ENCODE measurements around the gene SPIB.

SPIB gene

DNA sequence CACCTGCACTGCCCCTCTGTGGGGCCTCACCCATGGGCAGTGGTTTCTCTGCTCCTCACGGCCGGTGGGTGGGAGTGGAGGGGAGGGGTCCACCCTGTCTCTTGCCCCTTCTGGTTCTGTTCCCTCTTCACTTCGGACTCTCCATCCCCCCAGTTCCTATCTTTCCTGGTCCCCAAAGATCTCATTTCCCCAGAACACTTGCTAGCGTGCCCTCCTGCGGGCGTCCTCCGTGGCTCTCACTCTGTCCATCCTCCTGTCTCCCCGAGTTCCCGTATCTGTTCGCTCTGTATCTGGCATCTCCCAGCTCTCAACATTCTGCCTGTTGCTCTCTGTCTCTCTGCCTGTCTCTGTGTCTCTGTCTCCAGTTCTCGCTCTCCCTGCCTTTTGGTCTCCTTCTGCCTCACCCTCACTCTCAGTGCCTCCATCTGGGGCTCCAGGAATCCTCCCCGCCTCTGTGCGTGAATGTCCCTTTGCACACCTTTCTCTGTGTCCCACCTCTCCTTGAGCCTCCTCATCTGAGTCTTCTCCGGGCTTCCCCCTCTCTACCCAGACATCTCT is 363 bp downstream of the SPIB start:
- DNase-seq (ENCODE audit: low read depth, low spot score) = no peak

GRCh38 chr19:50419580-50420035 is 870 bp downstream of the SPIB start:
- DNase-seq (ENCODE audit: low read depth, low spot score) = no peak

DNA sequence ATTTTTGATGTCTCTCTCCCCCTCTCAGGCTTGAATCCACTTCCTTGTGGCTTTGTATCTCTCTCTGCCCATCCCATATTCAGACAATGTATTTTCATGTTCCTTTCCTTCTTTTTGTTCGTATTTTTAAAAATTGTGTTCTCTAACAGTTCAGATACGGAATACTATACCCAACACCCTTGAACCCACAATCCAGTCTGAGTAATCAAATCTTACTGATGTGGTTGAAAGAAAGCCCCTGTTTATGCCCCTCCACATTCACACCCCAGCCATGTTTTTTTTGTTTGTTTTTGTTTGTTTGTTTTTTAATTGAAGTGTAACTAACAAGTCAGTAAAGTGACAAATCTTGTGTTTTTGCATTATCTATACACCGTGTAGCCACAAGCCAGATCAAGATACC is 1.4 kb downstream of the SPIB start:
- DNase-seq (ENCODE audit: low read depth, low spot score) = no peak

DNA sequence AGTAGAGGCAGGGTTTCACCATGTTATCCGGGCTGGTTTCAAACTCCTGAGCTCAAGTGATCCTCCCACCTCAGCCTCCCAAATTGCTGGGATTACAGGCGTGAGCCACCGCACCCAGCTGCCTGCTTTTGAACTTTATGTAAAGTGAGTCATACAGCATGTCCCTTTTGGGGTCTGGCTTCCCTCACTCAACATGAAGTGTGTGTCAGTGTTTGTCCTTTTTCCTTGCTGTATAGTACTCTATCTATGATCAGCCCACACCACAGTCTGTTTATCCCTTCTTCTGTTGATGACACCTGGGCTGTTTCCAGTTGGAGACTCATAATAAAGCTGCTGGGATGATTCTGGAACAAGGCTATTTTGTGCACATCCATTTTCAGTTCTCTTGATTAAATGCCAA is 2.1 kb downstream of the SPIB start:
- no peak for DNase-seq (ENCODE audit: low read depth, low spot score)

- no peak for DNase-seq (ENCODE audit: low read depth, low spot score)
These were observed 3.9 kb downstream of the SPIB start for GRCh38 chr19:50422397-50423278.

DNA sequence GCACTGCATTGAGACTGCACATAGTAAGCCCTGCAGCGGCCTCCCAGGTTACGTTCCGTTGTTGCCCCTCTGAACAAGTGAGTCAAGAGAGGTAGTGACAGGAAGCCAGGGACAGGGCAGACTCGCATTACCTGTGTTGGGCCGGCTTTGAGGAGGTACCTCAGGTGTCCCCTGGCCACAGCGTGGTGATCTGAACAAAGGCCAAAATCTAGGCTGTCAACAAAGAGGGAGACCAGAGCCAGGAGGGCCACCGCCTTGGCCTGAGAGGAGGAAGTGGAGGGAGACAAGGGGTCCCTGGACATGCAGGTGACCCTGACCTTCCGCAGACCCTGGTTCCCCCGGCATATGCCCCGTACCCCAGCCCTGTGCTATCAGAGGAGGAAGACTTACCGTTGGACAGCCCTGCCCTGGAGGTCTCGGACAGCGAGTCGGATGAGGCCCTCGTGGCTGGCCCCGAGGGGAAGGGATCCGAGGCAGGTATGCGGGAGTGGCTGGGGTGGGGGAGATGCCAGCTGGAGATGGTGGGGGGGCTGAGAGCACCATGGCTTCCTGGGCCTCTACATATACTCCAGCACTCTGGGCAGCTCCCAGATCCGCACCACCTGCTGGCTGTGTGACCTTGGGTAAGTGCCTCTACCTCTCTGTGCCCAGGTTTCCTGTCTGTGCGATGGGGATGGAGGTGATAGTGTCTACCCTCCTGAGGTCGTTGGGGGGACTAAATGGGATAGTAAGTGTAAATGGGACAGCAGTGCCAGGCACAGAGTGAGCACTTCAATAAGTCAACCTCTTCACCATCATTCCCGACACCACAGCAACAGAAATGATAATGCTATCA is 4.8 kb downstream of the SPIB start:
- no peak for DNase-seq (ENCODE audit: low read depth, low spot score)

GRCh38 chr19:50425581-50425980 is 6.8 kb downstream of the SPIB start:
- no peak for DNase-seq (ENCODE audit: low read depth, low spot score)

GRCh38 chr19:50427318-50427925 is 8.7 kb downstream of the SPIB start:
- no peak for DNase-seq (ENCODE audit: low read depth, low spot score)

DNA sequence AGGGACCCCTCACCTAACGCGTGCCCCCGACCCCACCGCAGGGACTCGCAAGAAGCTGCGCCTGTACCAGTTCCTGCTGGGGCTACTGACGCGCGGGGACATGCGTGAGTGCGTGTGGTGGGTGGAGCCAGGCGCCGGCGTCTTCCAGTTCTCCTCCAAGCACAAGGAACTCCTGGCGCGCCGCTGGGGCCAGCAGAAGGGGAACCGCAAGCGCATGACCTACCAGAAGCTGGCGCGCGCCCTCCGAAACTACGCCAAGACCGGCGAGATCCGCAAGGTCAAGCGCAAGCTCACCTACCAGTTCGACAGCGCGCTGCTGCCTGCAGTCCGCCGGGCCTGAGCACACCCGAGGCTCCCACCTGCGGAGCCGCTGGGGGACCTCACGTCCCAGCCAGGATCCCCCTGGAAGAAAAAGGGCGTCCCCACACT is 9.3 kb downstream of the SPIB start:
- peak; percentile 39 for DNase-seq (ENCODE audit: low read depth, low spot score)

DNA sequence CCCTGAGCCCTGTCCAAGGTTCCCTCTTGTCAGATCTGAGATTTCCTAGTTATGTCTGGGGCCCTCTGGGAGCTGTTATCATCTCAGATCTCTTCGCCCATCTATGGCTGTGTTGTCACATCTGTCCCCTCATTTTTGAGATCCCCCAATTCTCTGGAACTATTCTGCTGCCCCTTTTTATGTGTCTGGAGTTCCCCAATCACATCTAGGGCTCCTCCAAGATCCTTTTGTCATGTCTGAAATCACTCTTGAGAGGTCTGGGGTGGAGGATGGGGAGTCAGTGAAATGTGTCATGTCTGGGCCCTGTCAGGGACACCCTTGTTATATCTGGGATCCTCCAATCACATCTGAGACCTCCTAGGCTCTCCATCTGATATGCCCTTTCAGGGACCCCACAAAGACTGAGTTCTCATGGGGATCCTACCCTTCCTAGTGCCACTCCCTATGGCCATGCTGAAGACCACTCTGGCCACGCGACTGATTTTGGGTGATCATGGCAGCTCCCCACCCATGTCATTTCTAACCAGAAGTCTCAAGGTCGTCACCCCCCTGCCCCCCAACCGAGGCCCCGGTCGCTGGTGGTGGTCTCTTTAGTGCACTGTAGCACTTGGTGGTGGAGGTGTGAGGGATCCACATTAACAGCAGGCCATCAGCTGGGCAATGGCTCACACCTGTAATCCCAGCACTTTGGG is 10.2 kb downstream of the SPIB start:
- DNase-seq (ENCODE audit: low read depth, low spot score) = no peak

DNA sequence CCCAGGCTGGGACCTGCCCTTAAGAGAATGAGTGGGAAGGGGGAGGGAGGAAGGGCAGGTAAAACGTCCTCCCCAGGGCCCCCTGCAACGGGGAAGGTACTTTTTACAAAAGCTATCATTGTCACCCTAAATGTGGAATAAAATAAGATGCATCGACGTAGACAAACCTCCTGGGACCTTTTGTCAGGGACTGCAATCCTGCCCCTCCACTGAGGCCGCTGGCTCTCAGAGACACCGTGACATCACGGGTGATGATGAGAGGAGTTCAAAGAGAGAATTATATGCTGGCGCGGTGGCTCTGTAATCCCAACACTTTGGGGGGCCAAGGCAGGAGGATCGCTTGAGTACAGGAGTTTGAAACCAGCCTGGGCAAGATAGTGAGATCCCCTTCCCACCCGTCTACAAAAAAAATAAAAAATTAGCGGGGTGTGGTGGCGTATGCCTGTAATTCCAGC is 12.2 kb downstream of the SPIB start:
- DNase-seq (ENCODE audit: low read depth, low spot score) = no peak

GRCh38 chr19:50431343-50432220 is 12.8 kb downstream of the SPIB start:
- DNase-seq (ENCODE audit: low read depth, low spot score) = peak; percentile 43

DNA sequence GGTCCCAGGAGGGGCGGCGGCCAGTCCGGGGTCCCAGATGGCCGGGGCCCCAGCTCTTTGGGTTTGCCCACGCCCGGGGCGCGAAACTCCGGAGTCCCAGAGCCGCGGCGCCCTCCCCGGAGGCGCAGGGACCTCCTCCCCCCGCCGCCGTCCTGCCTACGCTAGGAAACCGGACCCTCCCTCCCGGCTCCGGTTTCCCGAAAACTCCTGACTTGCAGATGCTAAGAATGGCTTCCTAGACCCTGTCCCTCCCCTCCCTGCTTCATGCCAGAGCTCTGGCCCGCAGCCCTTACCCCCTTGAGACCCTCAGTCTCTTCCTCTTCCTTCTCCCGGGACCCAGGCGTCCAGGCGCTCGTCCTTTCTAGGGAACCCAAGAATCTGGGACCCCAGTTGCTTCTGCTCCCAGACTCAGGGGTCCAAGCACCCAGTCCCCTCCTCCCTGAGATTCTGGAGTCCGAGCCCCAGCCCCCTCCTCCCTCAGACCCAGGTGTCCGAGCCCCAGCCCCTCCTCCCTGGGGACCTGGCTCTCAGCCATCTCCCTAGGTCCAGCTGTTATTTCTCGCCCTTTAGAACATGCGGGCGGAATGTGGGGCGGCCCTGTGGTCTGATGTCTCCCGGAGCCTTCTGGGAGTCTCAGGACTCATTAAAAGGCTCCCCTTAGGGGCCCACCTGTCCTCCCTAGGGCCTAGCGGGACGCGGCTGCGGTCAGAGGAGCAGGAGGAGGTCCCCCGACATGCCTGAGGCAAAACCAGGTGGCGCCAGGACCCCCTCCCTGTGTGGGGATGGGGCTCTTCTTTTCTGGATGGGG is 13.7 kb downstream of the SPIB start, which contains the start of gene MYBPC2:
MYBPC2 (plus strand) TSS at position 672 of the 808 bp plus-strand sequence; CDS start at position 734, 62 bp downstream.
- no peak for DNase-seq (ENCODE audit: low read depth, low spot score)

DNA sequence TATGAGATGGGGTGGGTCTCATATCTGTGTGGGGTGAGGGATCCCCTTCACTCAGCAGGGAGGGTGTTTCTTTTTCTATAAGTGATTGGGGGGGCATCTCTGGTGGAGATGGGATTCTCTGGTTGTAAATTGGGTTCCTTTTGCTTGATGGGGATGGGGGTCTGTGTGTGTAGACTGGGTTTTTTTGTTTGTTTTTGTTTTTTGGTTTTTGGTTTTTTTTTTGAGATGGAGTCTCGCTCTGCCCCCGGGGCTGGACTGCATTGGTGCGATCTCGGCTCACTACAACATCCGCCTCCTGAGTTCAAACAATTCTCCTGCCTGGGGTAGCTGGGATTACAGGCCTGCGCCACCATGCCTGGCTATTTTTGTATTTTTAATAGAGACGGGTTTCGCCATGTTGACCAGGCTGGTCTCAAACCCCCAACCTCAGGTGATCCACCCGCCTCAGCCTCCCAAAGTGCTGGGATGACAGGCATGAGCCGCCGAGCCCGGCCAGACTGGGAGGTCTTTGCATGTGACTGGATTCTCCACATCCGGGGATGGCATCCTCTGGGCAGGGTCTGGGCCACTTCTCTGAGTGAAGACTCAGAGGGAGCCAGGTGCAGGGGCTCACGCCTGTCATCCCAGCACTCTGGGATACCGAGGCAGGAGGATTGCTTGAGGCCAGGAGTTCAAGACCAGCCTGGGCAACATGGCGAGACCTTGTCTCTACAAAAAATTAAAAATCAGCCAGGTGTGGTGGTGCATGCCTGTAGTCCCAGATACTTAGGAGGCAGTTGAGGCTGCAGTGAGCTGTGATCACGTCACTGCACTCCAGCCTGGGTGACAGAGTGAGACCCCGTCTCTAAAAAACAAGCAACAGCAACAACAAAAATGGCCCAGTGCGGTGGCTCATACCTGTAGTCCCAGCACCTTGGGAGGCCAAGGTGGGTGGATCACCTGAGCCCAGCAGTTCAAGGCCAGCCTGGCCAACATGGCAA is 14.8 kb downstream of the SPIB start:
- DNase-seq (ENCODE audit: low read depth, low spot score) = no peak

GRCh38 chr19:50434525-50434924 is 15.8 kb downstream of the SPIB start:
- DNase-seq (ENCODE audit: low read depth, low spot score) = no peak

GRCh38 chr19:50435221-50435620 is 16.5 kb downstream of the SPIB start:
- no peak for DNase-seq (ENCODE audit: low read depth, low spot score)

DNA sequence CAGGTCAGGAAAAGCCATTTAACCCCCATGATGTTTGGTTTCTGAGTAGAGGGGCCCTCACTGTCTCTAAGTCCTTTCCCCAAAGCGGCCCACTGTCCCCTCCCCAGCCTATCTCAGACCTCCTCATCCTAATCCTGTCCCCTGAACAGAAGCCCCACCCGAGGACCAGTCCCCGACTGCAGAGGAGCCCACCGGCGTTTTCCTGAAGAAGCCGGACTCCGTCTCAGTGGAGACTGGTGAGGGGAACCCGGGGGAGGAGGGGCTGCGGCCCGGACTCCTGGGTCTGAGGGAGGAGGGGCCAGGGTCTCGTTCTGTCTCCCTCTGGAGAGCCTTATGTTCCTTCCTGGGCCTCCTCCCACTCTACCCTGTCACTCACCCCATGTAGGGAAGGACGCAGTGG is 16.9 kb downstream of the SPIB start:
- DNase-seq (ENCODE audit: low read depth, low spot score) = no peak

DNA sequence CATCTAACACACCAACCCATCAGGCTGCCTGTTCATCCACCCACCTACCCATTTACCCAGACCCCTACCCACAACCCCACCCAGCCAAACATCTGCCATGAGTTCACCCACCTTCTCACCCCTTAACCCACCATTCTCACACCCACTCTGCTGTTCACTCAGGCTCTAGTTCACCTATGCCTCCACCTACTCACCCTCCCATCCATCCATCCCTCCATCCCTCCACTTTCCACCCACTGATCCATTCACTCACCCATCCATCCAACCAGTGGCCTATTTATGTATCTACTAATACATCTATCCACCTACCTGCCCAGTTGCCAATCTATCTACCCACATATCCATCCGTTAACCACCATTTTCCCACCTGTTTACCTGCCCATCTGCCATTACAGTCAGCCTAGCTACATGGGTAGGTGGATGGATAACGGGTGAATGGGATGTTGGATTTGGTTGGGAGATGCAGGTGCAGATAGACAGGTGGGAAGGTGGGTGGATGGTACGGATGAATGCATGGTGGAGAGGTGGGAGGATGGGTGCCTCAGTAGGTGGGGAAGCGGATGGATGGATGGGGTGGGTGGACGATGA is 19.2 kb downstream of the SPIB start:
- no peak for DNase-seq (ENCODE audit: low read depth, low spot score)
